GM12801 (cell line): ENCODE data around the gene LDB3.

Source experiments
- TF ChIP-seq, protein P1 (sequence below): IDR thresholded peaks from one replicate; pipeline ENCODE4 v1.5.1; 2011; ENCODE audit warnings: control low read depth; ENCODE audit not compliant: insufficient read length; ENCODE audit errors: extremely low read depth

The LDB3 gene

DNA sequence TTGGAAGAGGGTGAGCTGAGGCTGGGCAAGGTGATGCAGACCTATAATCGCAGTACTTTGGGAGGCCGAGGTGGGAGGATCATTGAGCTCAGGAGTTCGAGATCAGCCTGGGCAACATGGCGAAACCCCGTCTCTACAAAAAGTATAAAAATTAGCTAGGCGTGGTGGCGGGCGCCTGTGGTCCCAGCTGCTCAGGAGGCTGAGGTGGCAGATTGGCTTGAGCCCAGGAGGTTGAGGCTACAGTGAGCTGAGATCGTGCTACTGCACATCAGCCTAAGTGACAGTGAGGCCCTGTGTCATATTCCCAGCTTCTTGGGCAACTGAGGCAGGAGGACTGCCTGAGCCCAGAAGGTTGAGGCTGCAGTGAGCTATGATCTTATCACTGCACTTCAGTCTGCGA is 101.7 kb downstream of the LDB3 start:
- TF ChIP-seq, protein P1, sequence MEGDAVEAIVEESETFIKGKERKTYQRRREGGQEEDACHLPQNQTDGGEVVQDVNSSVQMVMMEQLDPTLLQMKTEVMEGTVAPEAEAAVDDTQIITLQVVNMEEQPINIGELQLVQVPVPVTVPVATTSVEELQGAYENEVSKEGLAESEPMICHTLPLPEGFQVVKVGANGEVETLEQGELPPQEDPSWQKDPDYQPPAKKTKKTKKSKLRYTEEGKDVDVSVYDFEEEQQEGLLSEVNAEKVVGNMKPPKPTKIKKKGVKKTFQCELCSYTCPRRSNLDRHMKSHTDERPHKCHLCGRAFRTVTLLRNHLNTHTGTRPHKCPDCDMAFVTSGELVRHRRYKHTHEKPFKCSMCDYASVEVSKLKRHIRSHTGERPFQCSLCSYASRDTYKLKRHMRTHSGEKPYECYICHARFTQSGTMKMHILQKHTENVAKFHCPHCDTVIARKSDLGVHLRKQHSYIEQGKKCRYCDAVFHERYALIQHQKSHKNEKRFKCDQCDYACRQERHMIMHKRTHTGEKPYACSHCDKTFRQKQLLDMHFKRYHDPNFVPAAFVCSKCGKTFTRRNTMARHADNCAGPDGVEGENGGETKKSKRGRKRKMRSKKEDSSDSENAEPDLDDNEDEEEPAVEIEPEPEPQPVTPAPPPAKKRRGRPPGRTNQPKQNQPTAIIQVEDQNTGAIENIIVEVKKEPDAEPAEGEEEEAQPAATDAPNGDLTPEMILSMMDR, result no peak

DNA sequence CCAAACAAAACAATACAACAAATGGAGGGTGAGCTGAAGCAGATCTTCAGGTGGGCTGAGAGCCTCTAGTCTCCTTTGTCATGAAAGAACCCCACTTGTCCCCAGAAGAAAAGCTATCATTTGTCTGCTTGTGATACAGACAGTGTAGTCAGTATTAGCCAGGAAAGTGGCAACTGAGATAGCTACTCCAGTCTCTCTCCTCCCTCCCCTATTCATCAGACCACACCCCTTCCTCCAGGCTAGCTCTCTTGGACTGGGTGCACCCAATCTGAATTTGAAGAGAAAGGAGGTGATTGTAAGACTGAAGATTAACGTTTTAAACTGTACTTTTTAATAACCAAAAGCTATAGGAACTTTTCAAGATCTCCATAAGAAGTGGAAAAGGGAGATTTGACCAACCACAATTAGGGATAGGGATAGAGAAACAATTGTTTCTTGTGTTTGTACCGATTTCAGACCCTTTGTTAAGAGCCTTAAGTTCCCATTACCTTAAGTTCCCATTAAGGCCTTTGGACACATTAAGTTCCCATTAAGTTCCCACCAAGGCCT is 102.2 kb downstream of the LDB3 start:
- TF ChIP-seq, protein P1, result no peak

DNA sequence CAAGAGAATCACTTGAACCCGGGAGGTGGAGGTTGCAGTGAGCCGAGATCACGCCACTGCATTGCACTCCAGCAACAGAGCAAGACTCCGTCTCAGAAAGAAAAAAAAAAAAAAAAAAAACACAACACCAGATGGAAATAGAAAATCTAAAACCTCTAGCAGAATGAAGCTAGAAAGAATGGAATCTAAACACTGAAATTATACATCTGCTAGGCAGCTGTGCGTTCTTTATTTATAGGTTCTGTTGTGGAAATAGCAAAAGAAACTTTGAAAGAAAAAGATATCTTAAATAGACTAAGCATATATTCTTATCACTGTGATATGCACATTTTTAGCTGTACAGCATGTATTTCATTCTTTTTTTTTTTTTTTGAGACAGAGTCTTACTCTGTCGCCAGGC is 105.2 kb downstream of the LDB3 start:
- TF ChIP-seq, protein P1, result no peak

DNA sequence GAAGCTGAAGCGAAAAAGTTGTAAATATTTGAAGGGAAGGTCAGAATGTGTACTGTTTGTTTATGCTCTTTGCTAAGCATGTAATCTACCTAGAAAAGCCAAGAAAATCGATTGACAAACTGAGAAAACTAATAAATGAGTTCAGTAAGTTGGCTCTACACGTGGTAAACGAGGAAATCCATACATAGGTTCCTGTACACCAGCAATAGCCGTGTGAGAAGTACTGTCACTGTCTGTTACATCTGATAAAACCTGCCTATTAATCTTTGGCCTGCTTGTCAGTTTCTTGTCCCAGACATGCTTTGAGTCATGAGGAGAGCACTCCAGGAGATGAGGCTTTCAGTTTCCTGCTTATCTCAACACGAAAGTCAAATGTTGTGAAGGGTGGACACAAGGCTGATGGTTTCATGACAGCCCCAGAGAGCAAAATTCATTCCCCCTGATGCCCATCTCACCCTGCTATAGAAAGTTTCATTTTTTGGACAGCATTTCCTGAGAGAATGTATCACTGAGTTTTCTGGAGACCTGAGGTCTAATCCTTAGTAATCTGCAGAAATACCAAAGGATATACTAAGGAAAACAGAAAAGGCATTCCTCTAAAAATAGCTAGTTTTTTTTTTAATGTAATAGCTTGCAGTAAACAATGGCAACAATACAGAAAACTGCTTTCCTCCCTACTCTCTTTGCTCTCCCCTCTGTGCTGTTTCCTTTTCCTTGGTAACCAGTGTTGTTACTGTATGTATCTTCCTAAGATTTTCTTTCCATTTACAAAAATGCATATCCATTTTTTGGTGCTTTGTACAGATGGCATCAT is 107.0 kb downstream of the LDB3 start:
- TF ChIP-seq, protein P1, result no peak

DNA sequence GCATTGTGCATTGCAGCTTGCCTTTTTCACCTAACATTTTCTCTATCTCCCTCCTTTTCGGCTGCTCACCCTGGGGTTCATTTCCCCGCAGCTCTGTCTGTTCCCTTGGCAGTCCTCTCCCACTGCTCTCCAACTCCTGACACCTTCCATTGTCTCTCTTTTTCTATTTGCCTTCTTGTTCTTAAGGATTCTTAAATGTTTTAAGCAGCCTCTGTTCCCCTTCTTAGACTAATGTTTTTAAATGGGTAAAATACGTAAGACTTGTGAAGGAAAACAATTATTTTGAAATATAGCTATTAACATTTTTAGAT is 107.5 kb downstream of the LDB3 start:
- TF ChIP-seq, protein P1, result no peak

DNA sequence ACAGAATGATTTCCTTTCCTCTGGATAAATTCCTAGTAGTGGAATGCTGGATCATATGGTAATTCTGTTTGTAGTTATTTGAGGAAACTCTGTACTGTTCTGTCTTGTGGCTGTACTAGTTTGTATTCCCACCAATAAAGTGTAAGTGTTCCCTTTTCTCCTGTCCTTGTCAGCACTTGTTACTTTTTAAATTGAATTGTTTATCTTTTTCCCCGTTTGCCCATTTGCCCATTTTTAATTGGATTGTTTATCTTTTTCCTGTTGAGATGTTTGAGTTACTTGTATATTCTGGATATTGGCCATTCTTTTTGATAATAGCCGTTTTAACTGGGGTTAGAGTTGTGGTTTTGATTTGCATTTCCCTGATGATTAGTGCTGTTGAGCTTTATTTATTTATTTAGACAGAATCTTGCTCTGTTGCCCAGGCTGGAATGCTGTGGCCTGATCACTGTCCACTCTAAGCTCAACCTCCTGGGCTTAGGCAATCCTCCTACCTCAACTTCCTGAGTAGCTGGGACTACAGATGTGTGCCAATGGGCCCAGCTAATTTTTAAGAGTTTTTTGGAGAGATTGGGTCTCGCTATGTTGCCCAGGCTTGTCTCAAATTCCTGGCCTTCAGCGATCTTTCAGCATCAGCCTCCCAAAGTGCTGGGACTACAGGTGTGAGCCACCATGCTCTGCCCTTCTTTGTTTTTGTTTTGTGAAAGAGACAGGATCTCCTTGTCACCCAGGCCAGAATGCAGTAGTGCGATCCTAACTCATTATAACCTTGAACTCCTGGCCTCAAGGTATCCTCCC is 111.1 kb downstream of the LDB3 start:
- TF ChIP-seq, protein P1, result no peak

DNA sequence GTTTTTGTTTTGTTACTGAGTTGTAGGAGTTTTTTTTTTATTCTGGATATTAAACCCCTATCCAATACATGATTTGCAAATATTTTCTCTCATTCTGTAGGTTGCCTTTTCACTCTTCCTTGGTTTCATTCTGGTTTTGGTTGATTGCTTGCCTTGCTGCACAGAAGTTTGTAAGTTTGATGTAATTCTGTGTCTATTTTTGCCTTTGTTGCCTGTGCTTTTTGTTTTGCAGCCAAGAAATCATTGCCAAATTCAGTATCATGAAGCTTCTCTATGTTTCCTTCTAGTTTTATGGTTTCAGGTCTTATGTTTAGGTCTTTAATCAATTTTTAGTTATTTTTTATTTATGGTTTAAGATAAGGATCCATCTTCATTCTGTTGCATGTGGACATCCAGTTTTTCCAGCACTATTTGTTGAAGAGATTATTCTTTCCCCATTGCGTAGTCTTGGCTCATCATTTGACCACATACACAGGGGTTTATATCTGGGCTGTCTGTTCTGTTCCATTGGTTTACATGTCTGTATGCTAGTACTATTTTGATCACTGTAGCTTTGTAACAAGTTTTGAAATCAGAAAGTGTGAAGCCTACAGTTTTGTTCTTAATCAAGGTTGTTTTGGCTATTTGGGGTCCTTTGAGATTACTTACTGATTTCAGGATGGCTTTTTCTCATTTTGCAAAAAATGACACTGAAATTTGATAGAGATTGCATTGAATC is 114.5 kb downstream of the LDB3 start:
- TF ChIP-seq, protein P1, result no peak
